Neural cell (in vitro differentiated cells): Measurements from ENCODE around the gene ZRANB1. TPM values are rescaled to one million over a fixed set of nuclear protein-coding genes. Genes with fewer than 3 reads are reported as not detected.

Source experiments
- H2AFZ ChIP-seq: fragments of 200-600, 300-800 bp; sonication (generic), shearing (Covaris generic); 2 replicates; pipeline ENCODE4 v1.6.0; 2014; ENCODE audit warnings: low read depth, mild to moderate bottlenecking, antibody characterized with exemption, low read length, moderate library complexity
- H3F3A ChIP-seq: fragments of 200-600 bp; shearing (Covaris generic); 2 replicates; pipeline ENCODE4 v1.6.1; 2016; ENCODE audit warnings: mild to moderate bottlenecking, moderate library complexity, mixed read lengths, antibody characterized with exemption, low read length; ENCODE audit not compliant: insufficient read depth, poor library complexity, severe bottlenecking
- H3K27ac ChIP-seq: fragments of 200-600, 300-800 bp; sonication (generic), shearing (Covaris generic); 2 replicates; pipeline ENCODE4 v1.5.1; 2014; ENCODE audit warnings: mild to moderate bottlenecking, low read length, moderate library complexity
- H3K27me3 ChIP-seq: fragments of 300-800, 200-600 bp; sonication (generic), shearing (Covaris generic); 2 replicates; pipeline ENCODE4 v1.6.0; 2014; ENCODE audit warnings: mild to moderate bottlenecking, low read depth, low read length, moderate library complexity; ENCODE audit not compliant: insufficient read depth
- H3K36me3 ChIP-seq: fragments of 300-800, 200-600 bp; sonication (generic), shearing (Covaris generic); 2 replicates; pipeline ENCODE4 v1.5.1; 2014; ENCODE audit warnings: mild to moderate bottlenecking, antibody characterized with exemption, low read length, moderate library complexity; ENCODE audit not compliant: insufficient read depth
- H3K4me2 ChIP-seq: fragments of 300-800, 200-600 bp; sonication (generic), shearing (Covaris generic); 2 replicates; pipeline ENCODE4 v1.6.0; 2014; ENCODE audit warnings: mild to moderate bottlenecking, low read length
- H3K4me3 ChIP-seq: fragments of 300-800, 200-600 bp; sonication (generic), shearing (Covaris generic); 2 replicates; pipeline ENCODE4 v1.5.1; 2014; ENCODE audit warnings: mild to moderate bottlenecking, low read length, moderate library complexity
- H3K79me2 ChIP-seq: fragments of 200-600 bp; shearing (Covaris generic); replicated peaks from 2 replicates; pipeline ENCODE4 v1.6.0; 2014; ENCODE audit warnings: mild to moderate bottlenecking, low read length, moderate library complexity; ENCODE audit not compliant: insufficient read depth
- H3K9ac ChIP-seq: fragments of 300-800, 200-600 bp; sonication (generic), shearing (Covaris generic); 2 replicates; pipeline ENCODE4 v1.6.1; 2016; ENCODE audit warnings: mild to moderate bottlenecking, low read length, mixed read lengths
- H3K9me2 ChIP-seq: fragments of 200-600 bp; shearing (Covaris generic); 2 replicates; pipeline ENCODE4 v1.6.1; 2016; ENCODE audit warnings: mild to moderate bottlenecking, low read length, mixed read lengths; ENCODE audit not compliant: insufficient read depth
- H3K9me3 ChIP-seq: fragments of 200-600, 300-800 bp; sonication (generic), shearing (Covaris generic); 2 replicates; pipeline ENCODE4 v1.6.1; 2016; ENCODE audit warnings: mild to moderate bottlenecking, mixed run types, low read length, moderate library complexity, mixed read lengths
- H4K20me1 ChIP-seq: fragments of 200-600 bp; shearing (Covaris generic); 2 replicates; pipeline ENCODE4 v1.6.1; 2016; ENCODE audit warnings: mild to moderate bottlenecking, mixed run types; ENCODE audit not compliant: insufficient read depth
- EP300 ChIP-seq: fragments of 450-650 bp; conservative IDR thresholded peaks from 2 replicates; pipeline ENCODE4 v1.6.1; 2014; ENCODE audit warnings: antibody characterized with exemption, mild to moderate bottlenecking, moderate library complexity; ENCODE audit not compliant: poor library complexity, severe bottlenecking
- EZH2 ChIP-seq: fragments of 200-600, 300-800 bp; shearing (Covaris generic), sonication (generic); IDR thresholded peaks from 2 replicates; pipeline ENCODE4 v1.6.1; 2014; ENCODE audit warnings: antibody characterized with exemption, low read length, borderline replicate concordance, mild to moderate bottlenecking; ENCODE audit not compliant: insufficient read depth, poor library complexity, severe bottlenecking
- MXI1 ChIP-seq: fragments of 450-650 bp; conservative IDR thresholded peaks from 2 replicates; pipeline ENCODE4 v1.6.1; 2014; ENCODE audit warnings: antibody characterized with exemption, mild to moderate bottlenecking; ENCODE audit not compliant: poor library complexity, severe bottlenecking
- POLR2AphosphoS5 ChIP-seq: IDR thresholded peaks from 2 replicates; pipeline ENCODE4 v1.6.1; 2012
- RAD21 ChIP-seq: fragments of 450-650 bp; conservative IDR thresholded peaks from 2 replicates; pipeline ENCODE4 v1.6.1; 2014; ENCODE audit warnings: antibody characterized with exemption, mild to moderate bottlenecking, moderate library complexity
- SMC3 ChIP-seq: fragments of 450-650 bp; conservative IDR thresholded peaks from 2 replicates; pipeline ENCODE4 v1.6.1; 2014; ENCODE audit warnings: antibody characterized with exemption, mild to moderate bottlenecking, moderate library complexity; ENCODE audit not compliant: poor library complexity
- TAF1 ChIP-seq: IDR thresholded peaks from 2 replicates; pipeline ENCODE4 v1.6.1; 2012; ENCODE audit warnings: low read depth
- polyA plus RNA-seq: library from polyadenylated mRNA; depleted of rRNA; stranded (reverse); fragments of >200 nt; gene quantifications from 2 replicates; pipeline ENCODE4 v1.2.3, GENCODE V29; 2014
- TF ChIP-seq, protein P1 (sequence below): IDR thresholded peaks from 2 replicates; pipeline ENCODE4 v1.6.1; 2012; ENCODE audit warnings: borderline replicate concordance
- TF ChIP-seq, protein P2 (sequence below): fragments of 450-650 bp; IDR thresholded peaks from 2 replicates; pipeline ENCODE4 v1.5.1; 2014; ENCODE audit warnings: antibody characterized with exemption, mild to moderate bottlenecking, moderate library complexity; ENCODE audit not compliant: poor library complexity, severe bottlenecking

The ZRANB1 gene
- polyA plus RNA-seq, 1 donor from 2014 or later: 47.7 TPM

DNA sequence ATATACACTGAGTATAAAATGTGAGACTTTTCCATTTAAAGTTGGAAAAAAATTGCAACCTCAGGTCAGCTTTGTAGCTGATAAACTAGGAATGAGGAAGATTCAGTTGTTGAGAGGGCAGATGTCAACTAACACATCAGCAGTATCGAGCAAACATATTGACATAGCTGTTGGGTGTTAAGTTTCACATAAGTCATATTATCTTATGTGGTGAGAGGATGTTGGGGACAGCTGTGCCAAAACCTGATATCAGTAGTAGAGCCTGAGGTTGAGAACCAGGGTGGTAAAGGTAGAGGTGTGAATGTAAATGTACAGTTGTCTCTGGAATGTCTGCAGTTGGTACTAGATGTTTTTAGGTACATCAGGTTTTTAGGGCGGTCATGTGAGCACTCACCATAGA lies 5.0 kb downstream of the ZRANB1 start:
- H3K9ac ChIP-seq: no peak overlapping the region
- no peaks in the 10 kb centered on the region for H4K20me1 ChIP-seq
- H3K79me2 ChIP-seq: peaks cover 83% of the 10 kb centered on the region

DNA sequence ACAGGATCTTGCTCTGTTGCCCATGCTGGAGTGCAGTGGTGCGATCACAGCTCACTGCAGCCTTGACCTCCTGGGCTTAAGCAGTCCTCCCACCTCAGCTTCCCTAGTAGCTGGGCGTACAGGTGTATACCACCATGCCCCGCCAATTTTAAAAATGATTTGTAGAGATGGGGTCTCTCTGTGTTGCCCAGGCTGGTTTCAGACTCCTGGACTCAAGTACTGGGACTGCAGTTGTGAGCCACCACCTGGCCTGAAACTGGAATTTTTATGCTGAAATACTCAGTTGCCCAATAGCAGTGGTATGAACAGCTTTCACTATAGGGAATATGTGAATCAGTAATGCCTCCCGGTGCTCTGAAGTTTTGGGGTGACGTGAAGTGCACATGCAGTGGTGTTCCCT lies 7.6 kb downstream of the ZRANB1 start:
- Histone ChIP-seq H3K79me2 (peaks cover 81% of the 10 kb centered on the region), H3K27ac (no peak overlapping the region), H3K4me3 (no peak overlapping the region)

More for the DNA sequence above, 5.0 kb downstream of the ZRANB1 start:
- no peaks in the 10 kb centered on the region for H3K9me3 ChIP-seq
- H2AFZ ChIP-seq: no peak overlapping the region
- H3K27me3 ChIP-seq: no peaks in the 10 kb centered on the region
- H3K9me2 ChIP-seq: no peaks in the 10 kb centered on the region
- H3K36me3 ChIP-seq: peaks cover 4% of the 10 kb centered on the region
- TF ChIP-seq, protein P1, sequence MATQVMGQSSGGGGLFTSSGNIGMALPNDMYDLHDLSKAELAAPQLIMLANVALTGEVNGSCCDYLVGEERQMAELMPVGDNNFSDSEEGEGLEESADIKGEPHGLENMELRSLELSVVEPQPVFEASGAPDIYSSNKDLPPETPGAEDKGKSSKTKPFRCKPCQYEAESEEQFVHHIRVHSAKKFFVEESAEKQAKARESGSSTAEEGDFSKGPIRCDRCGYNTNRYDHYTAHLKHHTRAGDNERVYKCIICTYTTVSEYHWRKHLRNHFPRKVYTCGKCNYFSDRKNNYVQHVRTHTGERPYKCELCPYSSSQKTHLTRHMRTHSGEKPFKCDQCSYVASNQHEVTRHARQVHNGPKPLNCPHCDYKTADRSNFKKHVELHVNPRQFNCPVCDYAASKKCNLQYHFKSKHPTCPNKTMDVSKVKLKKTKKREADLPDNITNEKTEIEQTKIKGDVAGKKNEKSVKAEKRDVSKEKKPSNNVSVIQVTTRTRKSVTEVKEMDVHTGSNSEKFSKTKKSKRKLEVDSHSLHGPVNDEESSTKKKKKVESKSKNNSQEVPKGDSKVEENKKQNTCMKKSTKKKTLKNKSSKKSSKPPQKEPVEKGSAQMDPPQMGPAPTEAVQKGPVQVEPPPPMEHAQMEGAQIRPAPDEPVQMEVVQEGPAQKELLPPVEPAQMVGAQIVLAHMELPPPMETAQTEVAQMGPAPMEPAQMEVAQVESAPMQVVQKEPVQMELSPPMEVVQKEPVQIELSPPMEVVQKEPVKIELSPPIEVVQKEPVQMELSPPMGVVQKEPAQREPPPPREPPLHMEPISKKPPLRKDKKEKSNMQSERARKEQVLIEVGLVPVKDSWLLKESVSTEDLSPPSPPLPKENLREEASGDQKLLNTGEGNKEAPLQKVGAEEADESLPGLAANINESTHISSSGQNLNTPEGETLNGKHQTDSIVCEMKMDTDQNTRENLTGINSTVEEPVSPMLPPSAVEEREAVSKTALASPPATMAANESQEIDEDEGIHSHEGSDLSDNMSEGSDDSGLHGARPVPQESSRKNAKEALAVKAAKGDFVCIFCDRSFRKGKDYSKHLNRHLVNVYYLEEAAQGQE: no peak
- TF ChIP-seq EZH2 (no peak), MXI1 (no peak), EP300 (no peak), SMC3 (no peak), POLR2AphosphoS5 (no peak), RAD21 (no peak), TAF1 (no peak)
- TF ChIP-seq, protein P2, sequence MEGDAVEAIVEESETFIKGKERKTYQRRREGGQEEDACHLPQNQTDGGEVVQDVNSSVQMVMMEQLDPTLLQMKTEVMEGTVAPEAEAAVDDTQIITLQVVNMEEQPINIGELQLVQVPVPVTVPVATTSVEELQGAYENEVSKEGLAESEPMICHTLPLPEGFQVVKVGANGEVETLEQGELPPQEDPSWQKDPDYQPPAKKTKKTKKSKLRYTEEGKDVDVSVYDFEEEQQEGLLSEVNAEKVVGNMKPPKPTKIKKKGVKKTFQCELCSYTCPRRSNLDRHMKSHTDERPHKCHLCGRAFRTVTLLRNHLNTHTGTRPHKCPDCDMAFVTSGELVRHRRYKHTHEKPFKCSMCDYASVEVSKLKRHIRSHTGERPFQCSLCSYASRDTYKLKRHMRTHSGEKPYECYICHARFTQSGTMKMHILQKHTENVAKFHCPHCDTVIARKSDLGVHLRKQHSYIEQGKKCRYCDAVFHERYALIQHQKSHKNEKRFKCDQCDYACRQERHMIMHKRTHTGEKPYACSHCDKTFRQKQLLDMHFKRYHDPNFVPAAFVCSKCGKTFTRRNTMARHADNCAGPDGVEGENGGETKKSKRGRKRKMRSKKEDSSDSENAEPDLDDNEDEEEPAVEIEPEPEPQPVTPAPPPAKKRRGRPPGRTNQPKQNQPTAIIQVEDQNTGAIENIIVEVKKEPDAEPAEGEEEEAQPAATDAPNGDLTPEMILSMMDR: no peak
- H3K27ac ChIP-seq: no peak overlapping the region
- no peak overlapping the region for H3K4me2 ChIP-seq
- no peaks in the 10 kb centered on the region for H3F3A ChIP-seq
- H3K4me3 ChIP-seq: no peak overlapping the region

More for the DNA sequence above, 7.6 kb downstream of the ZRANB1 start:
- Histone ChIP-seq H2AFZ (no peak overlapping the region), H3K9ac (no peak overlapping the region), H3K27me3 (no peaks in the 10 kb centered on the region), H3K9me3 (no peaks in the 10 kb centered on the region), H3K9me2 (no peaks in the 10 kb centered on the region), H3K4me2 (no peak overlapping the region), H3F3A (no peaks in the 10 kb centered on the region), H3K36me3 (peaks cover 4% of the 10 kb centered on the region), H4K20me1 (no peaks in the 10 kb centered on the region)
- TF ChIP-seq EZH2 (no peak), TAF1 (no peak), EP300 (no peak), SMC3 (no peak), MXI1 (no peak), POLR2AphosphoS5 (no peak), RAD21 (no peak)
- TF ChIP-seq, protein P1: no peak
- TF ChIP-seq, protein P2: no peak
